Gastrocnemius medialis (tissue), 4 donors: ENCODE measurements around the gene TMEM37. TPM values are rescaled to one million over a fixed set of nuclear protein-coding genes. Genes with fewer than 3 reads are reported as not detected.

Source experiments
- ATAC-seq, 2 donors: fragments of 150-250 bp; one replicate each; pipeline ENCODE4 v1.9.1; 2016
- DNase-seq, 2 donors: peaks; one replicate each; pipeline ENCODE4 v3.0.0-alpha.2; 2019
- H3K27ac ChIP-seq, 4 donors: fragments of 200-600 bp; sonication (generic); 1 replicate in 1 of 4; 2 replicates in 3 of 4; pipeline ENCODE4 v1.5.1; 2016 to 2018; ENCODE audit warnings: mild to moderate bottlenecking in 2 of 4, moderate library complexity in 1 of 4
- H3K27me3 ChIP-seq, 3 donors: fragments of 200-600 bp; sonication (generic) in 2 of 3; 1 replicate in 1 of 3; 2 replicates in 2 of 3; pipeline versions ENCODE4 v1.5.1 to v1.6.0; 2016 to 2019; ENCODE audit warnings: mild to moderate bottlenecking in 1 of 3, moderate library complexity in 1 of 3
- H3K36me3 ChIP-seq, 2 donors: fragments of 200-600 bp; sonication (generic) in 1 of 2; one replicate each; pipeline ENCODE4 v1.5.1; 2017 to 2018
- H3K4me1 ChIP-seq, 2 donors: fragments of 200-600 bp; sonication (generic) in 1 of 2; one replicate each; pipeline ENCODE4 v1.5.1; 2016 to 2017; ENCODE audit warnings: mild to moderate bottlenecking in 2 of 2
- H3K4me3 ChIP-seq, 4 donors: fragments of 200-600 bp; sonication (generic) in 3 of 4; 1 replicate in 1 of 4; 2 replicates in 3 of 4; pipeline ENCODE4 v1.5.1; 2016 to 2019; ENCODE audit warnings: mild to moderate bottlenecking in 2 of 4
- H3K9me3 ChIP-seq, 3 donors: fragments of 200-600 bp; sonication (generic) in 2 of 3; 1 replicate in 1 of 3; 2 replicates in 2 of 3; pipeline ENCODE4 v1.5.1; 2016 to 2019
- POLR2A ChIP-seq, 2 donors: fragments of 450-650 bp; IDR thresholded peaks; one replicate each; pipeline ENCODE4 v1.6.1; 2017; ENCODE audit warnings: antibody characterized with exemption in 2 of 2, mild to moderate bottlenecking in 2 of 2, moderate library complexity in 2 of 2
- in situ Hi-C, 4 donors: fragments of 200-750 bp; cut with MboI; loops; one replicate each; pipeline versions ENCODE4 v1.15.0 to v1.8.0; 2017; ENCODE audit warnings: low sequenced_read_pairs in 4 of 4
- intact Hi-C: fragments of 100-400 bp; cut with DNase I; formaldehyde crosslinking; loops from one replicate; pipeline ENCODE4 v1.15.1; 2023; ENCODE audit warnings: low total_unique reads
- total RNA-seq, 4 donors: library from RNA; depleted of rRNA; stranded (reverse); fragments of >200 nt; gene quantifications; one replicate each; pipeline versions ENCODE4 v1.1.0 to v1.2.3, GENCODE V29; 2016
- TF ChIP-seq, protein P1 (sequence below), 5 experiments: fragments of 450-650 bp in 3 of 5; fragments of 200-600 bp in 2 of 5; sonication (generic) in 2 of 5; IDR thresholded peaks in 4 of 5; conservative IDR thresholded peaks in 1 of 5; 1 replicate in 4 of 5; 2 replicates in 1 of 5; pipeline ENCODE4 v1.5.1; 2016 to 2019; ENCODE audit warnings: antibody characterized with exemption in 5 of 5, mild to moderate bottlenecking in 3 of 5, moderate library complexity in 3 of 5

TMEM37 gene
- total RNA-seq, 4 donors from 2014 or later: 0.49 to 2.7 (median 0.64) TPM

DNA sequence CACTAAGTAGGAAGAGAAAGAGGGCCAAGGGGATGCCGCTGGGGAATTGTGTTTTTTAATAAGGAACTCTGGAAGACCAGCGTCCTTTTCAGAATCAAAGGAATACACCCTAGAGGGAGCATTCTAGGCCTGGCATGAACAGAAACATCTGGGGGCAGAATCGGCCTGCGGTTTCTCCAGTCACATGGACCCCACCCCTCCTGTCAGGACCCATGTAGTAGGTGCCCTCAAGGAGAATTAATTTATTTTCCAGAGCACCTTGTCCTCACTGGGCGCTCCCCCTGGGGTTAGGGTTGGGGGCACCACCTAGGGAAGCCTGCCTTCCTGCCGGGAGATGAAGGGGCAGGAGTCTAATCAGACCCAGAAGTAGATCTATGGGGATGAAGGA lies 44.2 kb downstream of the TMEM37 start:
- no peaks in the 10 kb centered on the region for H3K27me3 ChIP-seq
- in situ Hi-C loops (loop anchor here in 2 of 4 donors (5.0 to 10.0 kb wide), 2 partner anchors 64 to 71 kb away; no protein-coding TSS in a partner anchor), intact Hi-C loops (loop anchor here (1.0 kb wide), 1 partner anchor 69 kb away; no protein-coding TSS in a partner anchor)
- no peaks in the 10 kb centered on the region for H3K4me1 ChIP-seq
- ATAC-seq (peak in 1 of 2 donors; percentile 9), DNase-seq (no peak)
- H3K36me3 ChIP-seq: no peaks in the 10 kb centered on the region
- no peak overlapping the region for H3K4me3 ChIP-seq
- TF ChIP-seq POLR2A (IDR thresholded peaks at IDR 0.05): no peak
- TF ChIP-seq, protein P1, sequence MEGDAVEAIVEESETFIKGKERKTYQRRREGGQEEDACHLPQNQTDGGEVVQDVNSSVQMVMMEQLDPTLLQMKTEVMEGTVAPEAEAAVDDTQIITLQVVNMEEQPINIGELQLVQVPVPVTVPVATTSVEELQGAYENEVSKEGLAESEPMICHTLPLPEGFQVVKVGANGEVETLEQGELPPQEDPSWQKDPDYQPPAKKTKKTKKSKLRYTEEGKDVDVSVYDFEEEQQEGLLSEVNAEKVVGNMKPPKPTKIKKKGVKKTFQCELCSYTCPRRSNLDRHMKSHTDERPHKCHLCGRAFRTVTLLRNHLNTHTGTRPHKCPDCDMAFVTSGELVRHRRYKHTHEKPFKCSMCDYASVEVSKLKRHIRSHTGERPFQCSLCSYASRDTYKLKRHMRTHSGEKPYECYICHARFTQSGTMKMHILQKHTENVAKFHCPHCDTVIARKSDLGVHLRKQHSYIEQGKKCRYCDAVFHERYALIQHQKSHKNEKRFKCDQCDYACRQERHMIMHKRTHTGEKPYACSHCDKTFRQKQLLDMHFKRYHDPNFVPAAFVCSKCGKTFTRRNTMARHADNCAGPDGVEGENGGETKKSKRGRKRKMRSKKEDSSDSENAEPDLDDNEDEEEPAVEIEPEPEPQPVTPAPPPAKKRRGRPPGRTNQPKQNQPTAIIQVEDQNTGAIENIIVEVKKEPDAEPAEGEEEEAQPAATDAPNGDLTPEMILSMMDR (IDR thresholded peaks at IDR 0.05 in 4 of 5, conservative IDR thresholded peaks at IDR 0.05 in 1 of 5): no peak
- H3K27ac ChIP-seq: no peak overlapping the region
- no peaks in the 10 kb centered on the region for H3K9me3 ChIP-seq

DNA sequence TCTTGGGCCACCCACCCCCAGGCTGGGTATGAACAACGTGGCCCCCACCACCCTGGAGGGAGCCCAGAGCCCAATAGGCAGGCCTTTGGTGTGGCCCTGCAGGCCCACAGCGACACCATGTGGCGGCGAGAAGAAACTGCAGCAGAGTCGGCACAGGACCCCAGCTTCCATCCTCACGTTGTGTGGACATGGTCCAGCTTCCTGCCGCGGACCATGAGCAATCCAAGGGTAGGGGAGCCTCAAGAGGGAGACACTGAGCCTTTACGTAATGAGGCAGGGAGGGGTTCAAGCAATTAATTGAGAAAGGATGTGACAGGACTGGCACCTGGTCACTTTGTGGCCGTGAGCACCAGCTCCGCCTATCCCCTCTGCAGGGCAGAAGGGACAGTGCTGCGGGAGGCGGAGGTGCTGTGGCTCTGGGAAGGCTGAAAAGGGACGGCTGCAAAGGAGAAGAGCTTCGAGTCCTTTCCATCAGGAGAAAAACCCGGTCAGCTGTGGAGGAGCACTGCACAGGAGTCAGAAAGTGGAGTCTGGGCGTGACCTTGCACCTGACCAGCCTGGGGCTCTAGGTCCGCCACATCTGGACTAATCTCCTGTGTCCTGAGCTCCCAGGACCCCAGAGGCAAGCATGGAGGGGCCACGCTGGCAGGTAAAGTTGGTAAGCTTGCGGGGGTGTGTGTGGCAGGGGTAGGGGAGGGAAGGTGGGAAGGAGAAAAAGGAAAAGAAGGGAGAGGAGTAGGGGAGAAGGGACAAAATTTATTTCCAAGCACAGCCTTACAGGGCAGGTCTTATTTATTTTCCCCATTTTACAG lies 44.9 kb downstream of the TMEM37 start:
- DNase-seq (peak in 1 of 2 donors; percentile 40), ATAC-seq (peak; percentile 72 to 73)
- in situ Hi-C loops: loop anchor here in 2 of 4 donors (5.0 to 10.0 kb wide), 2 partner anchors 64 to 72 kb away; no protein-coding TSS in a partner anchor
- H3K36me3 ChIP-seq: no peaks in the 10 kb centered on the region
- H3K27ac ChIP-seq: no peak overlapping the region
- no peaks in the 10 kb centered on the region for H3K9me3 ChIP-seq
- TF ChIP-seq POLR2A (IDR thresholded peaks at IDR 0.05): no peak
- TF ChIP-seq, protein P1 (IDR thresholded peaks at IDR 0.05 in 4 of 5, conservative IDR thresholded peaks at IDR 0.05 in 1 of 5): peak; percentile 70 to 98 (median 90)
- H3K27me3 ChIP-seq: no peaks in the 10 kb centered on the region
- no peak overlapping the region for H3K4me3 ChIP-seq
- intact Hi-C loops: loop anchor here (1.0 kb wide), 1 partner anchor 69 kb away; no protein-coding TSS in a partner anchor
- H3K4me1 ChIP-seq: no peaks in the 10 kb centered on the region

DNA sequence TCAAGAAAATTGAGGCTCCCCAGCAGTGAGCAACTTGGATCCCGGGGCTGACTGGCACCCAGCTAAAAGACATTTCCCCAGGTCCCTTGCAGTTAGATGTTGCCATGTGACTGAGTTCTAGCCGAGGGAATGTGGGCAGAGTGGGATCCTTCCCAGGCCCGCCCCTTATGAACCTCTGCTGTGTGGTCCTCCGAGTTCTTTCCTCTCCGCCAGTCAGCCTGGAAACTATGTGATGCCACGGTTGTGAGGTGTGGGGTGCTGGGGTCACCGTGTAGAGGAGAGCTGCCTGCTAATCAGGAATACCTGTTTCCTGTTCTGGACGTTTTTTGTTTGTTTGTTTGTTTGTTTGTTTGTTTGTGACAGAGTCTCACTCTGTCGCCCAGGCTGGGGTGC lies 45.5 kb downstream of the TMEM37 start:
- H3K4me3 ChIP-seq: no peak overlapping the region
- DNase-seq (no peak), ATAC-seq (no peak)
- intact Hi-C loops (no loop called here), in situ Hi-C loops (loop anchor here in 2 of 4 donors (5.0 to 10.0 kb wide), 2 partner anchors 65 to 72 kb away; no protein-coding TSS in a partner anchor)
- H3K9me3 ChIP-seq: no peaks in the 10 kb centered on the region
- H3K4me1 ChIP-seq: peaks cover 4 to 5% of the 10 kb centered on the region in 2 donors
- no peaks in the 10 kb centered on the region for H3K27me3 ChIP-seq
- no peak for TF ChIP-seq POLR2A (IDR thresholded peaks at IDR 0.05)
- TF ChIP-seq, protein P1 (IDR thresholded peaks at IDR 0.05 in 4 of 5, conservative IDR thresholded peaks at IDR 0.05 in 1 of 5): no peak
- H3K27ac ChIP-seq: no peak overlapping the region
- no peaks in the 10 kb centered on the region for H3K36me3 ChIP-seq

DNA sequence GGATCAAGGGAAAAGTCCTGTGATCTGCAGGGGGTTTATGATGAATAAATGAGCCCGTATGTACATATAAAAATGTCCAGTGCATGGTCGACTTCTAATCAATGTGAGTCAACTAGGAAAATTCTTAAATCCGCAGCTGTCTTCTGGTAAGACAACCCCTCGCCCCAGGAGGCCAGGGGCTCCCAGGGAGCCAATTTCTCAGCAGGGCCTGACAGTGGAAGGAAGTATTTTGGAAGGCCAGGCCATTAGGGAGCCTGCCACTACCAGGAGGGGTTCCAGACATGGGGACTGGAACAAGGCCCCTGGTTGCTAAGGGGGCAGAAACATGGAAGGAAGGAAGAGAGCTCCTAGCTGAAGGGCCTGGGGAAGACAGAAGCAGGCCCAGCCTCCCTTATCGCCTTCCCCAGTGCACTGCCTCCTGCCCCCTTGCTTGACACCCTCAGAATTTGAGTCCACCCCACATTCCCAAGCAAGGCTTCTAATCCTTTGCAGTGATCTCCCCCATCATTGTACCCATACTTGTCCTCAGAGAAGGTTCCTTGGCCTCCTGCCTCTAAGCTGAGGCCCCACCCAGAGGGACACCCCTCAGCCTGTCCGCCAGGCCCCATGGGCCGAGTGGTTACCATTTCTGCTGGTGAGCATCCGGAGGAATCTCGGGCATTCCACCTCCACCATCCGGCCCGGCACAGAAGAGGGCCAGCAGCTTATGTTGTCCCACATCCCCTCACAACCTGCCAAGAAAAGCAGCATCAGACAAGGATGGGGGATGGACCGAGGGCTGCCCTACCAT lies 46.7 kb downstream of the TMEM37 start:
- TF ChIP-seq, protein P1 (IDR thresholded peaks at IDR 0.05 in 4 of 5, conservative IDR thresholded peaks at IDR 0.05 in 1 of 5): no peak
- no peak for TF ChIP-seq POLR2A (IDR thresholded peaks at IDR 0.05)

More for the DNA sequence above, 46.7 kb downstream of the TMEM37 start:
- DNase-seq (no peak), ATAC-seq (no peak)
- H3K27me3 ChIP-seq: no peaks in the 10 kb centered on the region
- no peaks in the 10 kb centered on the region for H3K36me3 ChIP-seq
- intact Hi-C loops: no loop called here
- peaks cover 15 to 18% of the 10 kb centered on the region in 2 donors for H3K4me1 ChIP-seq
- H3K4me3 ChIP-seq: no peak overlapping the region
- in situ Hi-C loops: loop anchor here in 2 of 4 donors (5.0 to 10.0 kb wide), 2 partner anchors 66 to 74 kb away; no protein-coding TSS in a partner anchor
- H3K27ac ChIP-seq: no peak overlapping the region
- H3K9me3 ChIP-seq: no peaks in the 10 kb centered on the region
